Measurements from ENCODE around the gene KLF3.
A peak's percentile ranks its signal among the peaks of the same experiment; 100 is the strongest.
"Not testable (repeated sequence)": the region's sequence is repeated elsewhere in the genome, so short reads cannot be mapped to it uniquely, and the experiment has no call there.

KLF3 gene

GRCh38 chr4:38663801-38664705, at the start of gene KLF3:
Gene KLF3 (plus strand): TSS chr4:38664199. CDS start chr4:38680626, 16,427 bp downstream.
- DNase-seq (ENCODE audit: low read depth, low spot score), result peak; percentile 64

GRCh38 chr4:38614231-38614630, 49.8 kb upstream of the KLF3 start:
- no peak for DNase-seq (ENCODE audit: low read depth, low spot score)

- DNase-seq (ENCODE audit: low read depth, low spot score), result no peak
These were observed 48.2 kb upstream of the KLF3 start for GRCh38 chr4:38615847-38616246.

GRCh38 chr4:38618505-38618904, 45.5 kb upstream of the KLF3 start:
- DNase-seq (ENCODE audit: low read depth, low spot score), result no peak

- DNase-seq (ENCODE audit: low read depth, low spot score), result no peak
These were observed 44.7 kb upstream of the KLF3 start for GRCh38 chr4:38619316-38619715.

- no peak for DNase-seq (ENCODE audit: low read depth, low spot score)
These were observed 43.9 kb upstream of the KLF3 start for GRCh38 chr4:38620065-38620464.

- DNase-seq (ENCODE audit: low read depth, low spot score), result no peak
These were observed 43.4 kb upstream of the KLF3 start for GRCh38 chr4:38620527-38621027.

GRCh38 chr4:38621028-38621684, 42.8 kb upstream of the KLF3 start:
- DNase-seq (ENCODE audit: low read depth, low spot score), result no peak

- no peak for DNase-seq (ENCODE audit: low read depth, low spot score)
These were observed 42.2 kb upstream of the KLF3 start for GRCh38 chr4:38621831-38622230.

GRCh38 chr4:38622340-38622739, 41.7 kb upstream of the KLF3 start:
- DNase-seq (ENCODE audit: low read depth, low spot score), result not testable (repeated sequence)

GRCh38 chr4:38623260-38623659, 40.7 kb upstream of the KLF3 start:
- no peak for DNase-seq (ENCODE audit: low read depth, low spot score)

GRCh38 chr4:38624311-38624710, 39.7 kb upstream of the KLF3 start:
- no peak for DNase-seq (ENCODE audit: low read depth, low spot score)

- no peak for DNase-seq (ENCODE audit: low read depth, low spot score)
These were observed 38.5 kb upstream of the KLF3 start for GRCh38 chr4:38625508-38625907.

- DNase-seq (ENCODE audit: low read depth, low spot score), result not testable (repeated sequence)
These were observed 37.0 kb upstream of the KLF3 start for GRCh38 chr4:38626901-38627444.

GRCh38 chr4:38630519-38630918, 33.5 kb upstream of the KLF3 start:
- DNase-seq (ENCODE audit: low read depth, low spot score), result no peak

GRCh38 chr4:38634047-38634759, 29.8 kb upstream of the KLF3 start:
- DNase-seq (ENCODE audit: low read depth, low spot score), result no peak

- no peak for DNase-seq (ENCODE audit: low read depth, low spot score)
These were observed 24.8 kb upstream of the KLF3 start for GRCh38 chr4:38639242-38639641.

GRCh38 chr4:38641811-38642210, 22.2 kb upstream of the KLF3 start:
- DNase-seq (ENCODE audit: low read depth, low spot score), result no peak

GRCh38 chr4:38644201-38644600, 19.8 kb upstream of the KLF3 start:
- DNase-seq (ENCODE audit: low read depth, low spot score), result no peak

GRCh38 chr4:38647101-38647819, 16.7 kb upstream of the KLF3 start:
- DNase-seq (ENCODE audit: low read depth, low spot score), result no peak

GRCh38 chr4:38650133-38650532, 13.9 kb upstream of the KLF3 start:
- DNase-seq (ENCODE audit: low read depth, low spot score), result no peak
